Stimulated activated CD8-positive, alpha-beta memory T cell treated with anti-CD3 and anti-CD28 coated beads, Interleukin-12 subunit alpha, Interleukin-12 subunit beta, amount 100 ng/mL, for 24 hours (primary cell): ENCODE measurements around the gene LIG4.

Experiments used
- DNase-seq: peaks from one replicate; pipeline ENCODE4 v3.0.0-alpha.2; 2020; ENCODE audit errors: extremely low read depth

The LIG4 gene

DNA sequence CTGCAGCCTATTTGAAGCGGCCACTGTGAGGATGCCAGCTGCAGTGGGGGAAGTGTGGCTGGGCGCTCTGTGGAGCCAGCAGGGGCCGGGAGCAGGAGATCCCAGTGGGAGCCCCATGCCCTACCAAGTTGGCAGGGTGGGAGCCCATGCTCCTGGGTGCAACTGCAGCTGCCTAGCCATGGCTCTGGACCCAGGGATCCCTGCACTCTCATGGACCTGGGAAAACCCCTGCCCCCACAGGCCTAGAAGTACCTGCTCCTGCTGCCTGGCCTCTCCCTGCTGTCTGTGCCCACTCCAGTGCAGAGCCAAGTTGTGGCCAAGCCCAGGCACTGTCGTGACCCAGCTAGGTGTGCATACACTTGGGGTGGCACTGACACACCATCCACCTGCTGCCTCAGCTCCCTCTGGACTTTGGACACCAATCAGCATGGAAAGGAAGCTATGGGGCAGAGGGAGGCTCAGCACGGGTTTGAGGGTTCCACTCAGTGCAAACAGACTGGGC lies 20.9 kb downstream of the LIG4 start:
- DNase-seq = no peak

DNA sequence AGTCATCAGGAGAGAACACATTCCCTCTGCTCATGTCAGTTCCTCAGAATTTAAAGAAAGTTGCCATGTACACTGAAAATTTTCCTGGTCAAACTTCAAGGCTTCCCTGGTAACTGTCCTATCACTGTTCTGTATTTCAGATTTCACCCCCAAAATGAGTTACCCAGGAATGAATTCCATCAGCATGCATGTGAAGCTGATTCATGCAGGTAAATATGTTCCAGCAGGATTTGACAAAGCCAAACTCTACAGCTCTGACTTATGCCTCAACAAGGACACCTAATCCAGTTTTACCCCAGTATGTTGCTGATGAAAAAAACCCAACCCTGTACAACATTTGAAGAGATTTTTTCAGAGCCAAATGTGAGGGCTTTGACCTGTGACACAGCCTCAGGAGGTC lies 21.5 kb downstream of the LIG4 start:
- no peak for DNase-seq

DNA sequence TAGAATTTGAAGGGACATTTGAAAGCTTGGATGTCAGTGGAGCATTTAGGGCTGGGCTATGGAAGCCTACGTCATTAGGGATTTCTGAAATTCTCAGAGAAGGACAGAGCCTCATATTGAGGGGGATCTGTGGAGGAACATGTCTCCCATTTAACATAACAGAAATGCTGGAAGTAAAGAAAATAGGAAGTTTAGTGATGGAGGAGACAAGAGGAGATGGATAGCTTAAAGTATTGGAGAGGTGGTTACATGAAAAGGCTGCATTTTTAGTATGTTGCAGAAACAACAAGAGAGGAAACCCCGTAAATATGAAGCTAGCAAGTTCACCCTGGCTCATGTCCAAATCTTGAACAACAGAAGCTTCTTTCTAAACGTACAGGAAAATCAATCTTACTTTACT lies 24.4 kb downstream of the LIG4 start:
- DNase-seq = no peak

DNA sequence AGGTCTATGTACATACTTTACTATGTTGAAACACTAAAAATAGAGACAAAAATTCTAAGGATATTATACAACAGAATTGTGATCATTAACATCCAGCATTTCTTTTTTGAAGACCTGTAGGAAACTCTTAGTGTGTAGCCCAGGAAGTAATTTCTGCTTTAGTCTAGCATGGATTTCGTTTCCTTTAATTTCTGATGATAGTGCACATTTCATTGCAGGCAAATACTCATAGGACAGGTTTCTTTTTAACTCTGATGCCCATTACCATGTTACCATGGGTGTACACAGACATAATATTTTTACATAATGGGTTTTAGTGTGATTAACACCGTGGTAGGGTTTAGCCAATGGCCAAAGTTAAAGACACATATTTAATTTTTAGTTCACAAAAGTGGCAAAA lies 27.1 kb downstream of the LIG4 start:
- DNase-seq = no peak

- no peak for DNase-seq
These were observed 30.1 kb downstream of the LIG4 start for GRCh38 chr13:108185223-108185622.

DNA sequence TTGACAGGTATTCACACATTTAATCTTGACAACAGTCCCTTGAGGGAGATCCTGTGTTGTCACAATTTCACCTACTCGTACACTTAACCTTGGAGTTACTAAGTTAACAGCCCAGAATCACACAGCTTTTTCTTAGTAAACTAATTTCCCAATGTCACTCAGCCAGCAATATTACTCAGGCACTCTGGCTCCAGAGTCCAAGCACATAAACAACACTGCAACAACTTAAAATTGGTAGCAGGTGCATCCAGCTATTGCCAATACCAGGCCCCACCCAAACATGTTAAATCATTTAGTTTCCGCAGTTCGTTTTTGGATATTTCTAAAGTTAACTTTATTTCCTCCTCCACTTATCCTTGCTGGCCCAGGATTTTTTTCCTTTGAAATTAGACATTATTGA lies 32.7 kb downstream of the LIG4 start:
- DNase-seq = no peak

DNA sequence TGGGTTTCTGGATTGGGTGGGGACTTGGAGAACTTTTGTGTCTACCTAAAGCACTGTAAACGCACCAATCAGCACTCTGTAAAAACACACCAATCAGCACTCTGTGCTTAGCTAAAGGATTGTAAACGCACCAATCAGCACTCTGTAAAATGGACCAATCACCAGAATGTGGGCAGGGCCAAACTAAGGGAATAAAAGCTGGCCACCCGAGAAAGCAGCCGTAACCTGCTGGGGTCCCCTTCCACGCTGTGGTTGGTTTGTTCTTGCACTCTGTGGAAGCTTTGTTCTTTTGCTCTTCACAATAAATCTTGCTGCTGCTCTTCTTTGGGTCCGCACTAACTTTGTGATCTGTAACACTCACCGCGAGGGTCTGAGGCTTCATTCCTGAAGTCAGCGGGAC lies 37.3 kb downstream of the LIG4 start:
- DNase-seq = no peak

- DNase-seq = peak; percentile 28
These were observed 38.6 kb downstream of the LIG4 start for GRCh38 chr13:108176685-108177274.

DNA sequence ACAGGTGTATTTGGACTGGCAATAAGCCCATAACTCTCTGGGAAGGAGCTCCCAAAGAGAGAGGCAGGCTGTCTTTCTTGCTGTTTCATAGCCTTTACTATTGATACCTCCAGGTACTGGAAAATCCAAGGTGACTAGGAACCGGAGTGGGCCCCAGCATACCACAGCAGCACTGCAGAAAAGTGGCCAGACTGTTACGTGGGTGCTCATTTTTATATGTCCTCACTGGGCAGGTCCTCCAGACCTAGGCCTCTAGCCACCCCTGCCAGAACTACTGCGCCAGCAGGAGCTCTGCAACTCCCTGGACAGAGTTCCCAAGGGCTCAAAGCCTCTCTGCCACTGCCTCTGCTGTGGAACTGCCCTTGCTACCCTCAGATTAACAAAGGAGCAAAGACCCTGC lies 46.4 kb downstream of the LIG4 start:
- DNase-seq = no peak

DNA sequence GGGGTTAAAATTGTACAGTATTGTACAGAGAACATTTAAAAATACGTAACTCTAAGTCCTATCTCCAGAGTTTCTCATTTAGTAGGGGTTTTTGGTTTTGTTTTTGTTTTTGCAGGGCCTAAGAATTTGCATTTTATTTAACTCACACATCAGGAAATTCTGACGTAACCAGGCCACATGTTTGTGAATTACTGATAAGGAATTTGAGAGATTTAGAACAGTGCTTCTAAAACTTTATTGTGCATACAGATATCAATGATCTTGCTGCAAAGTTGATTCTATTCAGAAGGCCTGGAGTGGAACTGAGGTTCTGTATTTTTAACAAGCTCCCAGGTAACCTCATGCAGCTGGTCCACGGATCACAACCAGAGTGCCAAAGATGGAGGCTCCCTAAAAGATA lies 49.3 kb downstream of the LIG4 start:
- no peak for DNase-seq

DNA sequence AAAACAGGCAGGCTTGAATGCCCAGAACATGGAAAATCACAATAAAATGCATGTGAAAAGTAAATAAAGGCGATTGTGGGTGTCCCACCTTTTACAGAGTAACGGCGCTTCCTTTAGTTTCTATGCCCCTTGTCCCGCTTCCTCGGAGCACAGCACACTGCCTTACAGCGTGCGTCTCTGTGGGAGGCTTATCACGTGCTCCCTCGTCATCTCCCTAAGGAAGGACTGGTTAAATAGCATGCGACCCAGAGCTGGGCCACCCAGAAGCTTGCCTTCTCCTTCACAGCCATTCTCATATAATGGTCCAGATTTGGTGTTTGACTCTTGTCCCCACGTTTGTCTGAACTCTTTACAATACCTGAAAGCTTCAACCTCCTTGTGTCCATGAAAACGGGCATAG lies 56.6 kb downstream of the LIG4 start:
- no peak for DNase-seq
